Measurements from ENCODE around the gene FILIP1. TPM values are rescaled to one million over a fixed set of nuclear protein-coding genes. Genes with fewer than 3 reads are reported as not detected.

The FILIP1 gene
- total and polyA plus RNA-seq, 10 of the 15 experiments (the other 5 are each of a cell fraction or from before 2014, with no cell fraction given), result 0.23 to 2.0 (median 0.44) TPM

DNA sequence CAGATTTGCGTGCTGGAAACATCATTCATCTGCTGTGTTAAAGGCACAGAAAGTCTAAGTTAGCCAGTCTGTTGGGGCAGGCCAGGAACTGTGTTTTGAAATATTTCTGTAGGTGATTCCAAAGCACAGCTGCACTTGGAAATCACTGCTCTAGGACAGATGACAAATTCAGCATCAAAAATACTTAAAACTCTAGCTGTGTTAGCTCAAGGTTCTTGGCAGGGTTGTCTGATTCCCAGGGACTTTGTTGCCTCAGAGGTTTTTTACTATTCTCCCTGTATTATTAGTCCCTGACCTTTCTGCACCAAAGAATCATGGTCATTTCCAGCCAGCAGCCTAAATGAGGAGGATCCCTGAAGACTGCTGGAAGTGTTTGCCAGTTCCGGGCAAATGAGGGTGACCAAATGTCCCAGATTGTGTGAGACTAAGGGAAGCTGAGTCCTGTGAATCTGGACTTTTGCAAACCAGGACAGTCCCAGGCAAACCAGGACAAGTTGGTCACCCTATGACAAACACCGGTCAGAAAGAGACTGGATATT, 124.7 kb downstream of the FILIP1 start:
- RAD21 ChIA-PET (ENCODE audit: unreplicated experiment), result interaction anchor here (0.9 to 4.4 kb wide), 16 partner anchors 8 to 195 kb away, joined by 3 to 30 read pairs (median 8); partner anchors contain the start of gene FILIP1
- in situ Hi-C loops (cut with MboI) (loop anchor here (10.0 kb wide), 1 partner anchor 156 kb away; no protein-coding TSS in a partner anchor), intact Hi-C loops (cut with micrococcal nuclease; ENCODE audit: unreplicated experiment) (loop anchor here (1.0 kb wide), 1 partner anchor 157 kb away; no protein-coding TSS in a partner anchor)
- SMC1A ChIA-PET (ENCODE audit: uncharacterized antibody, unreplicated experiment), result interaction anchor here (0.9 to 7.1 kb wide), 24 partner anchors 9 to 160 kb away, joined by 3 to 82 read pairs (median 7); partner anchors contain the start of gene FILIP1
- POLR2A ChIA-PET, result no interaction called here
- no peak for FAIRE-seq
- Histone ChIP-seq H4K20me1 (ENCODE audit: control insufficient read depth, insufficient read depth) (no peaks in the 10 kb centered on the region), H3K9me3 (replicated peaks; ENCODE audit: control insufficient read depth, insufficient read depth, low read length) (no peaks in the 10 kb centered on the region), H3K79me2 (ENCODE audit: control insufficient read depth, insufficient read depth, low read length) (no peaks in the 10 kb centered on the region), H3K27ac (ENCODE audit: control insufficient read depth, insufficient read depth) (no peak overlapping the region), H3K4me3 (no peak overlapping the region), H3K4me2 (ENCODE audit: control insufficient read depth, insufficient read depth) (no peak overlapping the region), H3K27me3 (replicated peaks in 1 of 2; ENCODE audit: control insufficient read depth in 2 of 2, insufficient read depth in 2 of 2, low read length in 1 of 2) (no peaks in the 10 kb centered on the region), H3K9ac (ENCODE audit: control insufficient read depth, insufficient read depth, low read length) (no peak overlapping the region), H2AFZ (ENCODE audit: control insufficient read depth, low read depth, low read length) (no peak overlapping the region), H3K36me3 (ENCODE audit: control insufficient read depth in 2 of 2, insufficient read depth in 2 of 2, low read length in 1 of 2) (no peaks in the 10 kb centered on the region), H3K4me1 (ENCODE audit: control insufficient read depth, insufficient read depth, low read length) (no peaks in the 10 kb centered on the region)
- no peak for DNase-seq (ENCODE audit: low read depth, low spot score)
- CTCF ChIA-PET, result interaction anchor here (0.6 to 6.8 kb wide), 35 partner anchors 8 to 195 kb away, joined by 3 to 77 read pairs (median 5); partner anchors contain the start of gene FILIP1
- TF ChIP-seq JUND (IDR thresholded peaks at IDR 0.05; ENCODE audit: low read depth, low read length), result no peak
- no peak for TF ChIP-seq CHD1 (IDR thresholded peaks at IDR 0.05; ENCODE audit: low read depth, low read length)
- TF ChIP-seq CEBPB (IDR thresholded peaks at IDR 0.05; ENCODE audit: borderline replicate concordance in 1 of 2, low read depth in 2 of 2, low read length in 2 of 2), result no peak
- TF ChIP-seq IRF4 (IDR thresholded peaks at IDR 0.05; ENCODE audit: low read depth, low read length), result no peak
- no peak for TF ChIP-seq STAT1 (conservative IDR thresholded peaks at IDR 0.05)
- TF ChIP-seq ZBED1 (IDR thresholded peaks at IDR 0.05; ENCODE audit: borderline replicate concordance), result no peak
- WGBS (ENCODE audit: insufficient coverage, insufficient replicate concordance, low lambda C conversion rate, missing lambda C conversion rate), result 56% methylated on average over 3 of the region's 3 CpGs
- BruUV-seq (replicated peaks), result no TSS peak
- ATAC-seq, result no peak

All from GM12878 (cell line).